ENCODE results near the gene ATXN7L1. TPM values are rescaled to one million over a fixed set of nuclear protein-coding genes. Genes with fewer than 3 reads are reported as not detected.
"Not testable (repeated sequence)": the region's sequence is repeated elsewhere in the genome, so short reads cannot be mapped to it uniquely, and the experiment has no call there.

Gene ATXN7L1
- total and polyA plus RNA-seq, 8 donors, result 13.0 to 15.5 (median 13.8) TPM

DNA sequence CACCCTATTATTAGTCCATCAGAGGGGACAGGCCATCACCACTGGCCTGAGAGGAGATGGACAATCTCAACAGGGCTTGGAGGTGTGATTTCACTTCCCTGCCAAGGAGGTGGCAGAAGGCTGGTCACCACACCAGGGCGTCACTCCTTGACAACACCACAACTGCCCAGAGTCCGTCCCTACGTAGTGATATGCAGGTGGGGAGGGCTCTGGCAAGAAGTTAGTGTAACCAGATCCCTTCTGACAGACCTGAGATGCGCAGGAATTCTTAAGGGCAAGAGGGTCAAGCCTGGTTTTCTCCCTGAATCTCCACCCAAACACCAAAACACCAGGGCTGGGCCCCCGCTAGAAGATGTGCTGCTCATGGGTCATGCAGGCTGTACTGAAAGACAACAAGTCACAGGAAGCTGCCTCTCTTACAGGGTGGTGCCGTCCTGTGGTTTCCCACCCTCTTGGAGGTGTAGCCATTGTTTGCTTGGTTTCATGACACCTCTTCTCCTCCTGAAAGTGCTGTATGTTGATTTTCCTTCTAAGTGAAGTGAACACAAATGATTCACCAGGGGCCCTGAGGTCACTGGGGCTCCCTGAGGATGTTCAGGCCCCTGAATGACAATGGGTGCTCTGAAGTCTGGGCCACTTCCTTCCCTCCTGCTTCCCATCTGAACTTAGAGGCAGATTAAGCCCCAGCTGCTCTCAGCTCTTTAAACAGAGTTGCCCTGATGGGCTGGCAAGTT, 27.1 kb downstream of the ATXN7L1 start:
- ATAC-seq (peak; percentile 46), DNase-seq (no peak)
- intact Hi-C loops (cut with DNase I), result no loop called here
- TF ChIP-seq, protein P1, sequence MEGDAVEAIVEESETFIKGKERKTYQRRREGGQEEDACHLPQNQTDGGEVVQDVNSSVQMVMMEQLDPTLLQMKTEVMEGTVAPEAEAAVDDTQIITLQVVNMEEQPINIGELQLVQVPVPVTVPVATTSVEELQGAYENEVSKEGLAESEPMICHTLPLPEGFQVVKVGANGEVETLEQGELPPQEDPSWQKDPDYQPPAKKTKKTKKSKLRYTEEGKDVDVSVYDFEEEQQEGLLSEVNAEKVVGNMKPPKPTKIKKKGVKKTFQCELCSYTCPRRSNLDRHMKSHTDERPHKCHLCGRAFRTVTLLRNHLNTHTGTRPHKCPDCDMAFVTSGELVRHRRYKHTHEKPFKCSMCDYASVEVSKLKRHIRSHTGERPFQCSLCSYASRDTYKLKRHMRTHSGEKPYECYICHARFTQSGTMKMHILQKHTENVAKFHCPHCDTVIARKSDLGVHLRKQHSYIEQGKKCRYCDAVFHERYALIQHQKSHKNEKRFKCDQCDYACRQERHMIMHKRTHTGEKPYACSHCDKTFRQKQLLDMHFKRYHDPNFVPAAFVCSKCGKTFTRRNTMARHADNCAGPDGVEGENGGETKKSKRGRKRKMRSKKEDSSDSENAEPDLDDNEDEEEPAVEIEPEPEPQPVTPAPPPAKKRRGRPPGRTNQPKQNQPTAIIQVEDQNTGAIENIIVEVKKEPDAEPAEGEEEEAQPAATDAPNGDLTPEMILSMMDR (IDR thresholded peaks at IDR 0.05), result no peak
- Histone ChIP-seq H3K4me3 (no peak overlapping the region), H3K4me1 (peaks cover 0 to 16% of the 10 kb centered on the region in 2 donors), H3K36me3 (no peaks in the 10 kb centered on the region), H3K27ac (peak overlapping the region in 1 of 2 donors; percentile 21), H3K27me3 (no peaks in the 10 kb centered on the region), H3K9me3 (no peaks in the 10 kb centered on the region)

DNA sequence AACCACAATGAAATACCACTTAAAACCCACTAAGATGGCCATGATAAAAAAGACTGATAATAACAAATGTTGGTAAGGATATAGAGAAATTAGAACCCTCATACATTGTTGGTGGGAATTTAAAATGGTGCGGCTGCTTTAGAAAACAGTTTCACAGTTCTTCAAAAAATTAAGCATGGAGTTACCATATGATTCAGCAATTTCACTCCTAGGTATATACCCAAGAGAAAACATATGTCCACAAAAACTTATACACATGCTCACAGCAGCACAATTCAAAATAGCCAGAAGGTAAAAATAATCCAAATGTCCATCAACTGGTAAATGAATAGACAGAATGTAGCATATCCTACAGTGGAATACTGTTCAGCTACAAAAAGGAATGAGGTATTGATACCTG, 30.0 kb downstream of the ATXN7L1 start:
- Histone ChIP-seq H3K4me1 (peaks cover 0 to 16% of the 10 kb centered on the region in 2 donors), H3K4me3 (no peak overlapping the region), H3K9me3 (no peaks in the 10 kb centered on the region), H3K36me3 (no peaks in the 10 kb centered on the region), H3K27me3 (no peaks in the 10 kb centered on the region), H3K27ac (no peak overlapping the region)
- DNase-seq, result no peak
- no peak for ATAC-seq
- TF ChIP-seq, protein P1 (IDR thresholded peaks at IDR 0.05), result no peak
- intact Hi-C loops (cut with DNase I), result no loop called here

DNA sequence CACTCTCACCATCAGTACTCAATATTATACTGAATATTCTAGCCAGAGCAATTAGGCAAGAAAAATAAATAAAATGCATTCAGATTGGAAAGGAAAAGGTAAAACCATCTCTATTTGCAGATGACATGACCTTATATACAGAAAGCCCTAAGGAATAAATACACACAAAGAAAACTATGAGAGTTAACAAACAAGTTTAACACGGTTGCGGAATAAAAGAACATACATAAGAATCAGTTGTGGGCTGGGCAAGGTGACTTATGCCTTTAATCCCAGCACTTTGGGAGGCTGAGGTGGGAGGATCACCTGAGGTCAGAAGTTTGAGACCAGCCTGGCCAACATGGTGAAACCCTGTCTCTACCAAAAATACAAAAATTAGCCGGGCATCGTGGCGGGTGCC, 31.7 kb downstream of the ATXN7L1 start:
- H3K9me3 ChIP-seq; H3K27ac ChIP-seq; DNase-seq; ATAC-seq; H3K27me3 ChIP-seq; H3K36me3 ChIP-seq; intact Hi-C loops (cut with DNase I); H3K4me3 ChIP-seq: not testable (repeated sequence)
- H3K4me1 ChIP-seq, result peaks cover 0 to 14% of the 10 kb centered on the region in 2 donors

DNA sequence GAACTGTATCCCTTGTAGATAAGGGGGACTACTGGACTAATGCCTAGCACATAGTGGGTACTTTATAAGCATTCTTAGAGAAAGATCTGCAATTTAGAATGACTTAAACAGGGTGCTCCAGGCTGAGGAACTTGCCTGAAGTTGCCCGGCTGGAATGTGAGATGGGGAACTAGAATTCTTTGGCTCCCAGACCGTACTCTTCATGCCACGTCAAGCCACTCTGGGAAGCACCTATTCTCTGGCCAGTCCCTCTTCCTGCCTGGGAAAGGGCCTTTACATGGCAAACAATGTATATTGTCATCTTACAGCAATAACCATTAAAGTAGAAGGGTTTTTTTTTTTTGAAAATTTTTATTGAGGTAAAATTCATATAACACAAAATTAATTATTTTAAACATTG, 34.5 kb downstream of the ATXN7L1 start:
- Histone ChIP-seq H3K4me1 (peaks cover 12 to 19% of the 10 kb centered on the region in 2 donors), H3K9me3 (no peaks in the 10 kb centered on the region), H3K36me3 (no peaks in the 10 kb centered on the region), H3K27me3 (no peaks in the 10 kb centered on the region), H3K4me3 (no peak overlapping the region), H3K27ac (no peak overlapping the region)
- intact Hi-C loops (cut with DNase I), result no loop called here
- no peak for DNase-seq
- ATAC-seq, result no peak
- TF ChIP-seq, protein P1 (IDR thresholded peaks at IDR 0.05), result no peak

DNA sequence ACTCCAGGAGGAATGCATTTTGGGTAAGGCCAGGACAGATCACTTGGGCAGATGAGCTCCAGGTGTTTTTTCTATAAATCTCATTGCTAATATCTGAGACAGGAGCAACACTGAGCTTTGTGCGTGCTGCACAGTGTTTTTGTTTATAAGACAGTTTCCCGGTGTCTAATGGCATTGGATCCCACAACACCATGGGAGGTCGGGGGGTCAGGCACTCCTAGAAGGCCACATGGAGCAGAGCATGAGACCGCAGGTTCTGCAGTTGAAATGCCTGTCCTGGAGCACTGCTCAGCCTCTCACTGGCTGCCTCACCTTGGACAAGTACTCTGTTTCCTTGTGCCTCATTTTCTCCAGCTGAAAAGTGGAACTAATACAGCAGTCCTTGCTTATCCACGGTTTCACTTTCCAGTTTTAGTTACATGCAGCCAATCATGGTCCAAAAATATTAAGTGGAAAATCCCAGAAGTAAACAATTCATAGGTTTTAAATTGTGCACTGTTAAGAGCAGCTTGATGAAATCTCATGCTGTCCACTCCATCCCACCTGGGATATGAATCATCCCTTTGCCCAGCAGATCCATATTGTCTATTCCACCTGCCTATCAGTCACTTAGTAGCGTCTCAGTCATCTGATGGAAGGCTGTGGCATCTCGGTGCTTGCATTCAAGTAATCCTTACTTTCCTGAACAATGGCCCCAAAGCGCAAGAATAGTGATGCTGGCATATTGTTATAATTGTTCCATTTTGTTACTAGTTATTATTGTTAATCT, 35.2 kb downstream of the ATXN7L1 start:
- no peak overlapping the region for H3K27ac ChIP-seq
- H3K4me3 ChIP-seq, result no peak overlapping the region
- no peaks in the 10 kb centered on the region for H3K27me3 ChIP-seq
- ATAC-seq (no peak), DNase-seq (no peak)
- H3K9me3 ChIP-seq, result no peaks in the 10 kb centered on the region
- TF ChIP-seq, protein P1 (IDR thresholded peaks at IDR 0.05), result no peak
- H3K4me1 ChIP-seq, result peaks cover 12 to 19% of the 10 kb centered on the region in 2 donors
- no peaks in the 10 kb centered on the region for H3K36me3 ChIP-seq
- intact Hi-C loops (cut with DNase I), result no loop called here

Measured in left lung (tissue), 10 donors.